Peyer's patch (tissue), 4 donors: ENCODE measurements around the gene BRCA1.

Experiments
- CTCF ChIP-seq, 6 experiments: fragments of 450-650 bp in 4 of 6; fragments of 200-600 bp in 2 of 6; sonication (generic) in 1 of 6; IDR thresholded peaks; one replicate each; pipeline ENCODE4 v1.5.1; 2017 to 2019; ENCODE audit warnings: antibody characterized with exemption in 6 of 6, mild to moderate bottlenecking in 3 of 6, moderate library complexity in 1 of 6
- POLR2A ChIP-seq, 2 donors: fragments of 450-650 bp; IDR thresholded peaks; one replicate each; pipeline ENCODE4 v1.5.1; 2017; ENCODE audit warnings: antibody characterized with exemption in 2 of 2, mild to moderate bottlenecking in 2 of 2, moderate library complexity in 2 of 2

GRCh38 chr17:43155666-43156065 lies 30.5 kb upstream of the BRCA1 start:
- no peak for TF ChIP-seq CTCF (IDR thresholded peaks at IDR 0.05)
- no peak for TF ChIP-seq POLR2A (IDR thresholded peaks at IDR 0.05)
